Tibial artery (tissue), 4 donors: ENCODE data around the gene SLC17A6.

ENCODE experiments used
- DNase-seq, 2 donors: peaks; one replicate each; pipeline ENCODE4 v3.0.0-alpha.2; 2019
- H3K27ac ChIP-seq, 2 donors: fragments of 200-600 bp; sonication (generic) in 1 of 2; 1 replicate in 1 of 2; 2 replicates in 1 of 2; pipeline ENCODE4 v1.5.1; 2018 to 2019; ENCODE audit warnings: mild to moderate bottlenecking in 1 of 2
- H3K27me3 ChIP-seq, 2 donors: fragments of 200-600 bp; sonication (generic) in 1 of 2; one replicate each; pipeline versions ENCODE4 v1.5.1 to v1.6.0; 2016 to 2019
- H3K36me3 ChIP-seq, 3 donors: fragments of 200-600 bp; sonication (generic) in 2 of 3; one replicate each; pipeline ENCODE4 v1.5.1; 2016 to 2019; ENCODE audit warnings: mild to moderate bottlenecking in 2 of 3
- H3K4me1 ChIP-seq, 4 donors: fragments of 200-600 bp; sonication (generic) in 2 of 4; 1 replicate in 3 of 4; 2 replicates in 1 of 4; pipeline ENCODE4 v1.5.1; 2016 to 2019
- H3K4me3 ChIP-seq, 2 donors: fragments of 200-600 bp; sonication (generic) in 1 of 2; 1 replicate in 1 of 2; 2 replicates in 1 of 2; pipeline ENCODE4 v1.5.1; 2018 to 2019; ENCODE audit warnings: mild to moderate bottlenecking in 2 of 2
- H3K9me3 ChIP-seq, 3 donors: fragments of 200-600 bp; sonication (generic) in 1 of 3; one replicate each; pipeline ENCODE4 v1.5.1; 2016 to 2019
- CTCF ChIP-seq, 2 experiments: fragments of 200-600 bp in 1 of 2; fragments of 450-650 bp in 1 of 2; IDR thresholded peaks; one replicate each; pipeline ENCODE4 v1.5.1; 2017 to 2019; ENCODE audit warnings: antibody characterized with exemption in 2 of 2, mild to moderate bottlenecking in 1 of 2, moderate library complexity in 1 of 2
- intact Hi-C: fragments of 100-400 bp; cut with DNase I; formaldehyde crosslinking; loops from one replicate; pipeline ENCODE4 v1.15.0; 2023; ENCODE audit warnings: low total_unique reads

SLC17A6 gene

GRCh38 chr11:22407921-22408320, 69.7 kb downstream of the SLC17A6 start:
- H3K9me3 ChIP-seq, result no peaks in the 10 kb centered on the region
- H3K27me3 ChIP-seq, result no peaks in the 10 kb centered on the region
- no peak for DNase-seq
- no peak overlapping the region for H3K4me3 ChIP-seq
- H3K27ac ChIP-seq, result no peak overlapping the region
- no peaks in the 10 kb centered on the region for H3K4me1 ChIP-seq
- no peak for TF ChIP-seq CTCF (IDR thresholded peaks at IDR 0.05)
- intact Hi-C loops, result no loop called here
- no peaks in the 10 kb centered on the region for H3K36me3 ChIP-seq

GRCh38 chr11:22415476-22415875, 77.3 kb downstream of the SLC17A6 start:
- no peak for TF ChIP-seq CTCF (IDR thresholded peaks at IDR 0.05)
- intact Hi-C loops, result no loop called here
- no peaks in the 10 kb centered on the region for H3K27me3 ChIP-seq
- H3K9me3 ChIP-seq, result no peaks in the 10 kb centered on the region
- H3K36me3 ChIP-seq, result no peaks in the 10 kb centered on the region
- H3K4me1 ChIP-seq, result no peaks in the 10 kb centered on the region
- DNase-seq, result no peak
- H3K4me3 ChIP-seq, result no peak overlapping the region
- no peak overlapping the region for H3K27ac ChIP-seq

DNA sequence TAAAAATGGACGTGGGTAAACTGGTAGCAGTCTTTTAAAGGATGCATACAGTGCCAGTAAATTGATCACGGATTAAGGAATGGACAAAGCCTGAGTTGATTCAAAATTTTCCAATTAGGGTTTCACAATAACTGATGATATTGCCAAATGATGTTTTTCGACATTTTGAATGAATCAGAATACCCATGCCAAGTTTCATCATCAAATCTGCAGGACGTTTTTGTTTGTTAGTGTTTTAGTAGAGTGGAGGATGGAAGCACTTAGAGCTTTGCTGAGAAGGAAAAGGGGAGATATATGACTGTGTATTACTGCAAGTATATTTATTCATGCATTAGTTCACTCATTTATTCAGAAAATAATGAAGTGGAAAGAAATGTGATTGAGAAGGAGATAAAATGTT, 78.3 kb downstream of the SLC17A6 start:
- Histone ChIP-seq H3K36me3 (no peaks in the 10 kb centered on the region), H3K27me3 (no peaks in the 10 kb centered on the region), H3K4me1 (no peaks in the 10 kb centered on the region), H3K27ac (no peak overlapping the region), H3K4me3 (no peak overlapping the region), H3K9me3 (no peaks in the 10 kb centered on the region)
- no peak for DNase-seq
- TF ChIP-seq CTCF (IDR thresholded peaks at IDR 0.05), result no peak
- intact Hi-C loops, result no loop called here

DNA sequence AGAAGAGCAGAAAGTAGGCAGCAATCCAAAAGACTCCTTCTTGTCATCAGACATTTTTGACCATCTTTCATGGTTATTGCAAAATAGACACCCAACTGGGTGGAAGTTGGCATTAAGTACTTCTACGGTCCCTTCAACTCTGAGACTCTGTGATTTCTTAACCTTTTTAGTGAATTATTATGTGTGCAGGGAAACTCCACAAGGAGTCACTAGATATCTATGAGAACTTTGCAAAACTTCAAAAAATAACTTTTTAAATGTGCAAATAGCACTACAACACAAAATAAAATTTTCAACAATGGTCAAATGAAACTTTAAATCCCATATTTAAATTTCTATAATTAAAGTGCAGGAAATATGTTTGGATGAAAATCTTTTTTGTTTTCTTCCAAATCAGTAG, 88.7 kb downstream of the SLC17A6 start:
- no peak for DNase-seq
- Histone ChIP-seq H3K27ac (no peak overlapping the region), H3K9me3 (no peaks in the 10 kb centered on the region), H3K4me3 (no peak overlapping the region), H3K4me1 (no peaks in the 10 kb centered on the region), H3K27me3 (no peaks in the 10 kb centered on the region), H3K36me3 (no peaks in the 10 kb centered on the region)
- intact Hi-C loops, result no loop called here
- TF ChIP-seq CTCF (IDR thresholded peaks at IDR 0.05), result no peak
